Anterior cingulate cortex (tissue), 58 donors: ENCODE measurements around the gene MGA.

Experiments used
- DNase-seq, 58 donors: peaks; one replicate each; lab custom pipeline; 2025; lab: John Stamatoyannopoulos, UW

MGA gene

DNA sequence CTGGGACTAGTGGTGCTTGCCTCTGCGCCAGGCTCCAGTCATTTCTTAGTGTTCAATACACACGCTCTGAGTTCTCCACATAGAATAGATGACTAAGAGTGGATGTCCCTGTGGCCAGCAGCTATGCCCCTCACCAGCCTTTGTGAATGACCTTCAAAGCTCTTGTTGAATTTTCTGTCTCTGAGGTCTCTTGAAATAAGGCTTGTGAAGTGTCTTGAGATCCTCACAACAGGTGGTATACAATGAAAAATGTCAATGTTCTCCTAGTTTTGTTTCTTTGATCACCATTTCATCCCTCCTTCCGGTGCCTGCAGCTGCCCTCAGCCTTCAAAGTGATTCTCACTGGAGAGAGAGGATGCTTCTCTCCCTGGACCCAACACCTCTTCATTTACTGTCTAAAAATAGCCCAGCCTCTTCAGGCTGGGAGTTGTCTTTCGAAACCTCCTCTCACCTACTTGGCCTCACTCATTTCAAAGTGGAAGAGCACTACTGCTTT is 119.5 kb downstream of the MGA start:
- no peak for DNase-seq

- DNase-seq: no peak
These were observed 120.1 kb downstream of the MGA start for GRCh38 chr15:41780266-41780665.

GRCh38 chr15:41780727-41781126 is 120.5 kb downstream of the MGA start:
- no peak for DNase-seq

GRCh38 chr15:41782371-41783282 is 122.4 kb downstream of the MGA start:
- no peak for DNase-seq

GRCh38 chr15:41783296-41783695 is 123.1 kb downstream of the MGA start:
- no peak for DNase-seq

- DNase-seq: no peak
These were observed 128.1 kb downstream of the MGA start for GRCh38 chr15:41788262-41788661.

DNA sequence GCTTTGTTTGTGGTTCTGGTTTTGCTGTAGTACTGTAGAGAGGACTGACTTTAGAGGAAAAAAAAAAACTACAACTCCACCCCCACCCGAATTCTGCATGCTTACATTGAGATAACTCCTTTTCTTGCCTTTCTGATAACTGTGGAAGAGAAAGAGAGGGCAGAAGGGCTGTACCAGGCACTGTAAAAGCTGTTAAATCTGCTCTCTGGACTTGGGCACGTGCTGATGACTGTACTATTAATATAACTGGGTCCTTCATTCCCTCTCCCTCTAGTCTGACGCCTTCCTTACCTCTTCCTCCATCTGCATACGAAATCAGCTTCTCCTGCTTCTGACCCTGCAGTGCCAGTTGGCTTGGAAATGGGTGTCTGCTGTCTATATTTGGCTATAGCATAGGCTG is 129.0 kb downstream of the MGA start:
- peak in 5 of 58 donors; percentile 19 to 50 (median 38) for DNase-seq

DNA sequence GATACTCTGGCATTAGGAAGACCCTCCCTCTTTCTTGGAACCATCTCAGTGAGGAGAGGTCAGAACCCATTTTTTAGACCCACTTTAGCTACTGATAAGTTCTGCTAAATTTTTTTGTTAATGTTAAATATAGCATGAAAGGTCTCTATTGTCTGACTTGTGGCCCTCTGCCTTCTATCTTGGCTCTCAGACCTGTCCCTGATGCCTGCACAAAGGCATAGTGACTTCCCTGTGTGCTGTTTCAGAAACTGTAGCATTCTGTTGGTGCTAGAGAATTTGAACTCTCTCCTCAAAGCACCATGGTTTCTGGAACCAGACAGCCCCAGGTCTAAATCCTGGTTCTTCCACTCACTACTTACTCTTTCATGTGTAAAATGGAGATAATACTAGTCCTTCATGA is 129.5 kb downstream of the MGA start:
- peak in 2 of 58 donors; percentile 39 to 50 for DNase-seq

DNA sequence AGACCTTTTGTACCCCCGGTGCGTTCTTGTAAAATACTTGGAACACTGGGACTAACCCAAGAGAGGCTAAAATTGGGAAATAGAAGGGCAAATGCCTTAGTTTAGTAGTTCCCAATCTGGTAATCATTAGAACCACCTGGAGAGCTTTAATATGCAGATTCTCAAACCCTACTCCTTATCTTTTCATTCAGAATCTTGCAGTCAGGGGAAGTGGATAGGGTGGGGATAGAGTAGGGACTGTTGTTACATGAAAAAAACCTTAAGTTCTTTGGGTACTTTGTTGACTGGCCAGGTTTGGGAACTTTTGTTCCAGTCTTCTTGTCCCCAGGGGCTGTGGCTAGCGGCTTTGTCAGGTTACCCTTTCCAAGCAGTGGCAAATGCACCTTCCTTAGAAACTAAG is 130.0 kb downstream of the MGA start:
- no peak for DNase-seq

DNA sequence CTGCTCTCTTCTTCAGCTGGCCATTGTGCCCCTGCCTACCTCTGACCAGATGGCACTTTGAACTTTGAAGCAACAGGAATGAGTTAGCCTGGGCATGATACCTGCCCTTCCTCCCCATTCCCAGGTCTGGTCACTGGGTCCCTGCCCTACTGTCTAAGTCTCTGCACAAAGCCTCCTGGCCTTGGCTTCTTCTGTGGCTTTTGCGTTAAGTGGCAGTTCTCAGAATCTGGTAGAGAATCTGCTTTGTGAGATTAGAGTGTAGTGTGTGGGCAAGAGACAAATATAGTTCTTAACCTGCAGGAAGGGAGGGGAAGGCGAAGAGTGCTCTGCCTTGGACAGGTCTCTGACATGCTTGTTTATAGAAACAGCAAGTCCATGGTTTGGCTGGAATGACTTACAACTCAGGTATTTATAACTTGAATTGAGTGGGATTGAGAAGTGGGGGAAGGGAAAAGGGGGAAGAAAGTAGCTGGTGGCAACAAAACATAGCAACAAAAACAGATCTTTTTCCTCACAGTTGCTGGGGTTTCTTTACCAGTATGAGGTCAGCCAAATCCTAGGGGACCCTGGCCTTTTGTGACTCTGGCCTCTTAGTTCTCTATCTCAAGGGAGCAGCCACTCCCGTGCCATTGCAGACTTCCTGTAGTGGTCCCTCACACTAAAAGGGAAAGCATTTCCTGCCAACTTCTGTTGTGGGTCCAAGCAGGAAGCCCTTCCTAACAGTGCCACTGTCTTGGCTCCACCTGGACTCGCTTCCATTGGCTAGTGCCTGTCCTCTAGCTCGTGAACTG is 130.7 kb downstream of the MGA start:
- no peak for DNase-seq

- DNase-seq: no peak
These were observed 131.3 kb downstream of the MGA start for GRCh38 chr15:41791547-41791937.

DNA sequence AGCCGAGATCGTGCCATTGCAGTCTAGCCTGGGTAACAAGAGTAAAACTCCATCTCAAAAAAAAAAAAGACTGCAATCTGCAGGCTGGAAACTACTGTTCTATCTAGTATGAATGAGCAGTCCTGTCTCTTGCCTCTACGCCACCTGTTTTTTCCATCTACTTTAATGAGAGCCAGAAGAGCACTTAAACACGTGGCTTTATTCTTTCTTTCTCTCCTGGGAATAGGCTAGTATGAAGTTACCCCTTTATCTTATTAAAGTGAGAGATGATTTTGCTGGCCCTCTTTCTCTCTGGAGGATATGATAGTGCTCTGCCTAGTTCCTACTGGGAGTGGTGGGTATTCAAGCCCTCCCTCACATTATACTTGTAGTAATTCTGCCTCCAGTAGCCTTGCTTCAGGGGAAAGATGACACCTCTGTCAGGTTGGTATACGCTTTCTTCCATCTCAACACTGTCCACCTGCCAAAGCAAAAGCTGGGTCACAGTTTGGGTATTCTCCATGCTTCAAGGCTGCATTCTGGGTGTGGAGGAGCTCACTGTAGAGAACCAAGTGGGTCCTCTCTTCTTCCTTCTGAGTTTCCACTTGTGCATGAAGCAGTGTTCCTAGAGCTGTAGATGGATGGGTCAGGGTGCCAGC is 131.9 kb downstream of the MGA start:
- DNase-seq: no peak

- DNase-seq: no peak
These were observed 133.9 kb downstream of the MGA start for GRCh38 chr15:41794081-41794480.

DNA sequence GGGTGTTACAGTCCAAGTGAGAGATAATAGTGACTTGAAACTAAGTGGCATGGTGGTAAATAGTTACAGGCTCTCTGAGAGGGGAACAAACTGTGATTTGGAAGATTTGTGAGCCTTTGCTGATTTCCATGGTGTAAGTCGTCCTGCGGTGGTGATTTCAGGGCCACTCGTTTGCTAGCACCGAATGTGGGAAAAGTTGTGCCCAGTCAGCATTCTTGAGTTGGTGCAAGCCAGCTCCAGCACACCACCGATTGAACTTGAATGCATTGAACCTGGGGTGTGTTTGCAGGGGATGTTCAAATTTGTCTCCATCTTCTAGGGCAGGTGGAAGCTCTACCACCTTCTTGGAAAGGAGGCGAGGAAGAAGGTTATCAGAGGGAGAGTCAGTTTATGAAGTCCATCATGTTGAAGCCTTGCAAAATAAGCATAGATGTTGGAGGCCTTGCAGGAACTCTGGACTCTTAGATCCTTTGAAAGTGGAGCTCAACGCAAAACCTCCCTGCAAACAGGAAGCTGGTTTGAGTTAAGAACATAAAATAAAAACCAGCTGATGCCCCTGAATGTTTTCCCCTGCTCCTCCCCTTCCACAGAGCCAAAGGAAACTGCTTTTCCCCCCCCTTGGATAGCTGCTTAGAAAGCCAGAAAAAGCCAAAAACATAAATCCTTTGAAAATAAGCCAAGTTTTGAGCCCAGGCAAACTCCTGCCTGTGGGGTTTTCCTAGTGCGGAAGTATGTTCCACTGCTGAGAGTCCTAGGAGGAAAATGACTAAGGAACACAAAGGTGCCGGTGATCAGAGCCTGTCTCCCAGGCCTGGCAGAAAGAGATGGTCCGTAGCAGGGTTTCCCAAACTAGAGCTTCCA is 136.0 kb downstream of the MGA start:
- no peak for DNase-seq

DNA sequence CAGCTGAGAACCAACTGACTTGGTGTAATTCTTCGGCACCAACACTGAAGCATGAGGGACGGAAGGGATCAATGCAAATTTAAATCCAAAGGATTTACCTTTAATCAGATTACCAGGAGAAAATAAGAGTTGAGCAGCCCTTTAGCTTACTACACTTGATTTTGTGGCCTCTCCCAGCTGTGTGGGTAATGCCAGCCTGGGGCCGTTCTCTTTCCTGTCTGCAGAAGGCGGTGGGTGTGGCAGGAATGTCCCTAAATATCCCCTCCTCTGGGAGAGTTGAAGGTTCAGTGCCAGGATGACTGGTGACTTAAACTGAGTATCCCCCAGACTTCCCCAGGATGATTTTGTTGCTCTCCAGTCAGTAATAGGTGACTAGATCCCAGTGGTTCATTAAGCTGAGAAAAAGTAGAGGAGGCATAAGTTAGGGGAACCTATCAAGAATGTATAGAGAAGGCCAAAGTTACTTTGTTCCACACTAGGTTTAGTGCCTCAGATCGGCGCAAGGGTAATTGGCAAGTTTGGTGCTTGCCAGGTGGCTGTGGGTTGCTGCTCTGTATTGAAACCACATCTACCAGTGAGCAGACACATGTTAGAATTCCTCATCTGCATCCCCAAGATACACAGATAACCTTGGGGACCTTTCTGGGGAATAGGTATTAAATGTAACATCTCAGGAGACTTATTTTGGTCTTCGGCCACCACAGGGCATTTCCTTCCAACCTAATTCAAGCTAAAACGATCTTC is 137.2 kb downstream of the MGA start:
- DNase-seq: no peak

DNA sequence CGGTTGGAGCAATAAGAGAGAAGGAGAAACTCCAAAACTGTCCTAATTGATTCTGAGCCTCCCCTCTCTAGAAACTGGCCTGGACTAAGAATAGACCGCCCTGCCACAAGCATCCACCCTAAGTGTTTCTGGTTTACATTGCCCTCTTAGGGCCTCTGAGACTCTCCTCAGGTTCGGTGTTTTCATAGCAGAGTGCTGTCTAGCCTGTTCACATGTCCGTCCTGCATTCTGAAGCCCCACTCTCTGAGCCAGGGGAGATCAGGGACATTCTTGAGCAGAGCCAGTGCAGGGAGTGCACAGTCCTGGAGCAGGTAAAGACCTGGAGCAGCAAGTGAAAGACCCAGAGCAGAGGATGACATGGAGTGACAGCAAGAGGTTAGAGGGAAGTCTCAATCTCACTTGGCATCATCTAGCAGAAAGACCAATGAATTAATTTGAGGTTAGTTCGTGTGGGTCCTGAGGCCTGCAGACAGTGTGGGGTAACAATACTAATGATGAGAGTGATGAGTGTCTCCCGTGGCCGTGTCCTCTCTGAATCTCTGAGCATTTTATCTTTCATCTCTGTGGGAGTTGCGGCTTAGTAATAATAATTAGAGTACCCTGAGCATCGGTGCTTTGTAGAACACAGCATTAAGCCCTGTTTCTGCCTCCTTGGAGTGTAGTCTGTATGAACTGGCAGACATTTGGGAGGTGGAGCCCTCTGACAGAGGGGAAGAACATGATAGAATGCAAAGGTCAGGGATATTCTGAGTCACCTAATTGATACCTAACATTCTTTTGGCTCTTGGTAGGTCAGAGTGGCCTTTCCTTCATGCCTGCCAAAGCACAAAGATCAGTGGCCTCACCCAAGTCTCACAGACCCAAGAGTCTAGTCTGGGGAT is 138.6 kb downstream of the MGA start:
- DNase-seq: no peak

DNA sequence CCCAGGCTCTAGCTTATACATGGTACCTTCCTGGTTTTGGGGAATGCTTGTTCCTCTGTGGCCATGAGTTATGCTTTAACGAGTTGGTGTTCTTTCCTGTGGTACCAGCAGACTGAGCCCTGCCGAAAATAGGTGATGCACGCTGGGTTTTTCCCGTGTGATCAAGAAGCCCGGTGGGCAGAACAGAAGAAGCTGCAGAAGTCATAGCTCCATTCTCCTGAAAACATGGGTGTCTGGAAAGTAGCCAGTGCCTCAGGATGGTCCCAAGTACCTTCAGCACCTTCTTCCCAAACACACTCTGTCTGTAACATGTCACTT is 139.2 kb downstream of the MGA start:
- DNase-seq: no peak

- DNase-seq: no peak
These were observed 141.0 kb downstream of the MGA start for GRCh38 chr15:41801185-41801584.
